Endothelial cell of umbilical vein (primary cell): ENCODE measurements around the gene INTS7. TPM values are rescaled to one million over a fixed set of nuclear protein-coding genes. Genes with fewer than 3 reads are reported as not detected.

ENCODE experiments used
- BruUV-seq: library from RNA; stranded (reverse); fragments of 400-500 nt; replicated peaks from 2 replicates; lab custom pipeline; 2021; lab: Mats Ljungman, UMichigan
- CTCF ChIA-PET: fragments of 300-600, 350-600 bp; sonication (Branson Sonifier 250); formaldehyde crosslinking; loops from one replicate; lab custom pipeline; 2021; ENCODE audit warnings: antibody characterized with exemption, inconsistent platforms; lab: Charles Lee
- POLR2A ChIA-PET: fragments of 300-600, 350-600 bp; sonication (Branson Sonifier 250); formaldehyde crosslinking; loops from one replicate; lab custom pipeline; 2021; ENCODE audit warnings: antibody characterized with exemption, inconsistent platforms; lab: Charles Lee
- DNase-seq: peaks from one replicate; pipeline ENCODE4 v3.0.0-alpha.2; 2011; ENCODE audit warnings: low read depth, low spot score
- FAIRE-seq: peaks from 2 replicates; lab custom pipeline; 2011; peaks lifted over from hg19 to GRCh38; lab: Jason Lieb, UNC
- H2AFZ ChIP-seq: 2 replicates; pipeline ENCODE4 v1.6.0; 2012; ENCODE audit warnings: low read depth, low read length, control low read depth, inconsistent platforms
- H3K27ac ChIP-seq: 2 replicates; pipeline ENCODE4 v1.5.1; 2011; ENCODE audit warnings: low read depth, mild to moderate bottlenecking, control low read depth, low read length, moderate library complexity; ENCODE audit not compliant: insufficient read depth
- H3K27me3 ChIP-seq, 2 experiments: 2 replicates each; pipeline versions ENCODE4 v1.6.0 to v1.6.1; 2011; ENCODE audit warnings: low read length in 2 of 2, mixed read lengths in 1 of 2; ENCODE audit not compliant: control insufficient read depth in 2 of 2, insufficient read depth in 2 of 2
- H3K36me3 ChIP-seq, 2 experiments: 2 replicates in 1 of 2; 3 replicates in 1 of 2; pipeline ENCODE4 v1.5.1; 2011; ENCODE audit warnings: low read length in 2 of 2, mild to moderate bottlenecking in 1 of 2, moderate library complexity in 1 of 2; ENCODE audit not compliant: control insufficient read depth in 2 of 2, insufficient read depth in 2 of 2; ENCODE audit errors: extremely low read depth in 1 of 2
- H3K4me1 ChIP-seq: 3 replicates; pipeline ENCODE4 v1.5.1; 2011; ENCODE audit warnings: mild to moderate bottlenecking, low read length; ENCODE audit not compliant: control insufficient read depth, insufficient read depth; ENCODE audit errors: extremely low read depth
- H3K4me2 ChIP-seq: 2 replicates; pipeline ENCODE4 v1.6.1; 2011; ENCODE audit warnings: low read length, control low read depth, mixed read lengths; ENCODE audit not compliant: insufficient read depth
- H3K4me3 ChIP-seq, 3 experiments: fragments of 200-600 bp in 1 of 3; sonication (generic), shearing (Covaris generic) in 1 of 3; replicated peaks in 1 of 3; 2 replicates each; pipeline ENCODE4 v1.5.1; 2011 to 2016; ENCODE audit warnings: control low read depth in 3 of 3, low read length in 3 of 3, mild to moderate bottlenecking in 2 of 3, inconsistent platforms in 1 of 3, low read depth in 1 of 3, moderate library complexity in 1 of 3; ENCODE audit not compliant: insufficient read depth in 1 of 3
- H3K79me2 ChIP-seq: 2 replicates; pipeline ENCODE4 v1.6.0; 2012; ENCODE audit warnings: low read length, inconsistent platforms; ENCODE audit not compliant: control insufficient read depth, insufficient read depth
- H3K9ac ChIP-seq: replicated peaks from 2 replicates; pipeline ENCODE3; 2011; ENCODE audit warnings: low read length, control low read depth; ENCODE audit not compliant: insufficient read depth; ENCODE audit errors: extremely low read depth
- H3K9me1 ChIP-seq: replicated peaks from 3 replicates; pipeline ENCODE4 v1.6.0; 2011; ENCODE audit warnings: mild to moderate bottlenecking, low read length; ENCODE audit not compliant: control insufficient read depth, insufficient read depth; ENCODE audit errors: extremely low read depth
- H3K9me3 ChIP-seq: replicated peaks from 2 replicates; pipeline ENCODE4 v1.5.1; 2012; ENCODE audit warnings: low read length, inconsistent platforms; ENCODE audit not compliant: control insufficient read depth, insufficient read depth
- H4K20me1 ChIP-seq: replicated peaks from 2 replicates; pipeline ENCODE3; 2011; ENCODE audit warnings: mild to moderate bottlenecking, low read length; ENCODE audit not compliant: control insufficient read depth, insufficient read depth; ENCODE audit errors: extremely low read depth
- CTCF ChIP-seq, 2 donors: IDR thresholded peaks; 1 replicate in 1 of 2; 2 replicates in 1 of 2; pipeline ENCODE4 v1.5.1; 2011; ENCODE audit warnings: low read length in 2 of 2, mild to moderate bottlenecking in 2 of 2, moderate library complexity in 2 of 2, control low read depth in 1 of 2, inconsistent platforms in 1 of 2, low read depth in 1 of 2; ENCODE audit not compliant: insufficient read depth in 1 of 2; ENCODE audit errors: extremely low read depth in 1 of 2
- EZH2 ChIP-seq: IDR thresholded peaks from 2 replicates; pipeline ENCODE4 v1.6.1; 2012; ENCODE audit warnings: borderline replicate concordance, low read depth, mild to moderate bottlenecking, moderate library complexity, low read length, inconsistent platforms; ENCODE audit not compliant: severe bottlenecking
- GATA2 ChIP-seq: IDR thresholded peaks from 2 replicates; pipeline ENCODE4 v1.7.0; 2011; ENCODE audit warnings: low read depth, mild to moderate bottlenecking, moderate library complexity, mixed read lengths, low read length; ENCODE audit not compliant: insufficient read length, insufficient read depth
- JUN ChIP-seq: IDR thresholded peaks from 2 replicates; pipeline ENCODE4 v1.6.1; 2011; ENCODE audit warnings: borderline replicate concordance, low read depth; ENCODE audit not compliant: insufficient read length, insufficient read depth
- MYC ChIP-seq: IDR thresholded peaks from one replicate; pipeline ENCODE4 v1.6.1; 2011; ENCODE audit warnings: mild to moderate bottlenecking, low read depth, low read length
- POLR2AphosphoS5 ChIP-seq: IDR thresholded peaks from 2 replicates; pipeline ENCODE4 v1.6.1; 2012; ENCODE audit warnings: low read depth, mild to moderate bottlenecking, control low read depth, low read length, moderate library complexity; ENCODE audit not compliant: insufficient read depth
- dilution Hi-C: fragments of 300-500 bp; cut with MboI; formaldehyde crosslinking; loops from one replicate; pipeline ENCODE4 v1.15.0; 2019; ENCODE audit warnings: low sequenced_read_pairs; ENCODE audit not compliant: extremely low pct_ligation_motif_present
- intact Hi-C: fragments of 100-400 bp; cut with micrococcal nuclease; formaldehyde crosslinking; loops from one replicate; pipeline ENCODE4 v1.10.0; 2022
- polyA plus RNA-seq, 4 experiments: library from polyadenylated mRNA; depleted of rRNA in 3 of 4; stranded (reverse) in 3 of 4; unstranded in 1 of 4; fragments of >200 nt; gene quantifications; 2 replicates each; pipeline versions ENCODE4 v1.2.1 to v1.2.3, GENCODE V29; 2011 to 2012; ENCODE audit warnings: missing spikeins in 1 of 4
- total RNA-seq: library from RNA; stranded (reverse); gene quantifications from 2 replicates; pipeline ENCODE4 v1.2.3, GENCODE V29; 2021
- TF ChIP-seq, protein P1 (sequence below): IDR thresholded peaks from 2 replicates; pipeline ENCODE4 v1.6.1; 2011; ENCODE audit not compliant: insufficient read depth, insufficient read length

Gene INTS7
- total and polyA plus RNA-seq, 2 donors (not counting 3 experiments of a cell fraction or from before 2014, with no cell fraction given), result 9.1 to 18.1 TPM

- H3K27ac ChIP-seq, result peak overlapping the region; percentile 65
- no peaks in the 10 kb centered on the region for H3K9me1 ChIP-seq
- H3K27me3 ChIP-seq, result no peaks in the 10 kb centered on the region
- no peaks in the 10 kb centered on the region for H3K9me3 ChIP-seq
- CTCF ChIA-PET, result interaction anchor here (0.8 to 4.7 kb wide), 51 partner anchors 9 to 599 kb away, joined by 3 to 148 read pairs (median 5); partner anchors contain the start of genes NEK2 and PPP2R5A
- TF ChIP-seq POLR2AphosphoS5 (no peak), JUN (no peak), GATA2 (no peak), MYC (no peak), CTCF (IDR thresholded peaks at IDR 0.05; ENCODE audit: extremely low read depth in 1 of 2, insufficient read depth in 1 of 2, low read depth in 1 of 2, low read length in 2 of 2) (no peak), EZH2 (no peak)
- TF ChIP-seq, protein P1, sequence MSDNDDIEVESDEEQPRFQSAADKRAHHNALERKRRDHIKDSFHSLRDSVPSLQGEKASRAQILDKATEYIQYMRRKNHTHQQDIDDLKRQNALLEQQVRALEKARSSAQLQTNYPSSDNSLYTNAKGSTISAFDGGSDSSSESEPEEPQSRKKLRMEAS, result no peak
- peak overlapping the region; percentile 89 for H3K9ac ChIP-seq
- peak overlapping the region; percentile 97 for H3K4me2 ChIP-seq
- FAIRE-seq (no peak), DNase-seq (peak; percentile 9)
- dilution Hi-C loops (no loop called here), intact Hi-C loops (loop anchor here (1.0 to 2.0 kb wide), 14 partner anchors 24 to 572 kb away; partner anchors contain the start of genes ATF3, LPGAT1, NENF and PPP2R5A)
- H3K36me3 ChIP-seq, result no peaks in the 10 kb centered on the region
- peaks cover 74% of the 10 kb centered on the region for H3K79me2 ChIP-seq
- H4K20me1 ChIP-seq, result no peaks in the 10 kb centered on the region
- POLR2A ChIA-PET, result interaction anchor here (1.2 to 1.5 kb wide), 4 partner anchors 35 to 573 kb away, joined by 3 to 4 read pairs (median 3); partner anchors contain the start of gene ATF3
- peak overlapping the region; percentile 62 to 94 (median 78) for H3K4me3 ChIP-seq
- peaks cover 37% of the 10 kb centered on the region for H3K4me1 ChIP-seq
- BruUV-seq, result TSS peak; percentile 59
- peak overlapping the region; percentile 42 for H2AFZ ChIP-seq
Observed at GRCh38 chr1:212035835-212036605, 663 bp upstream of the INTS7 start.
